DMS 273 (cell line): Measurements from ENCODE around the gene PGK1.

ENCODE experiments used
- DNase-seq: peaks from one replicate; lab custom pipeline; 2025; ENCODE audit not compliant: unreplicated experiment; lab: John Stamatoyannopoulos, UW

The PGK1 gene

DNA sequence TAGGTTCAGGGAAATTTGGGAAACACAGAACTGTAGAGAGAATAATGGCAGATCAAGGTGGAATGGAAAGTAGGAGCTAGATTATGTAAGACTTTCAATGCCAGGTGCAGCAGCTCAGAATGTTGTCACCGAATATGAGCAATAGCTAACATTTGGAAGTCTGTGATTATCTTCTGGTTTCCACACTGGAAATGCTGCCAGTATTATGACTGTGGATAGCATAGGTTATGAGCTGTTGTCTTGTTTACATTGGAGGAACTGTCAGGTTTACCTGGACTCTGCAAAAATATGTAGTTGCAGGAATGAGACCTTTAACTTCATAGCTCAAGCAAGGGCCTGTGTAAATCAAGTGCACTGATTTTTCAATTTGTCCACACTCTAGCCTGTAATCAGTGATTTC, 61.4 kb downstream of the PGK1 start:
- DNase-seq = no peak

GRCh38 chrX:78168065-78168464, 64.0 kb downstream of the PGK1 start:
- no peak for DNase-seq
